ENCODE measurements around the gene ATP1A2. TPM values are rescaled to one million over a fixed set of nuclear protein-coding genes. Genes with fewer than 3 reads are reported as not detected.

Gene ATP1A2
- not detected in 2 replicates for total RNA-seq

GRCh38 chr1:160115545-160116282 is at the start of gene ATP1A2:
Gene ATP1A2 (plus strand): TSS chr1:160115759. CDS start chr1:160115862, 103 bp downstream.
- no peak for DNase-seq

GRCh38 chr1:160066829-160067745 is 48.5 kb upstream of the ATP1A2 start:
- no peak for DNase-seq

- DNase-seq: no peak
Measured at GRCh38 chr1:160068225-160068624, 47.3 kb upstream of the ATP1A2 start.

- DNase-seq: no peak
Measured at GRCh38 chr1:160069460-160070231, 45.9 kb upstream of the ATP1A2 start, which contains the start of gene KCNJ10. Gene KCNJ10 (minus strand): TSS chr1:160070160. CDS start chr1:160042532, 27,628 bp downstream.

- DNase-seq: peak; percentile 62
Measured at GRCh38 chr1:160070243-160071163, 45.1 kb upstream of the ATP1A2 start.

- no peak for DNase-seq
Measured at GRCh38 chr1:160071289-160071688, 44.3 kb upstream of the ATP1A2 start.

GRCh38 chr1:160074865-160075264 is 40.7 kb upstream of the ATP1A2 start:
- DNase-seq: no peak

GRCh38 chr1:160075836-160076235 is 39.7 kb upstream of the ATP1A2 start:
- no peak for DNase-seq

GRCh38 chr1:160076295-160076694 is 39.3 kb upstream of the ATP1A2 start:
- no peak for DNase-seq

- DNase-seq: no peak
Measured at GRCh38 chr1:160077486-160077885, 38.1 kb upstream of the ATP1A2 start.

GRCh38 chr1:160078512-160079195 is 36.9 kb upstream of the ATP1A2 start:
- peak; percentile 46 for DNase-seq

GRCh38 chr1:160079448-160079847 is 36.1 kb upstream of the ATP1A2 start:
- no peak for DNase-seq

GRCh38 chr1:160080381-160081100 is 35.0 kb upstream of the ATP1A2 start:
- no peak for DNase-seq

GRCh38 chr1:160081261-160081936 is 34.2 kb upstream of the ATP1A2 start, which contains the start of gene KCNJ9:
Gene KCNJ9 (plus strand): TSS chr1:160081538. CDS start chr1:160084031, 2,493 bp downstream.
- DNase-seq: no peak

GRCh38 chr1:160082487-160082886 is 33.1 kb upstream of the ATP1A2 start:
- DNase-seq: no peak

GRCh38 chr1:160082926-160083325 is 32.6 kb upstream of the ATP1A2 start:
- no peak for DNase-seq

GRCh38 chr1:160083968-160084770 is 31.4 kb upstream of the ATP1A2 start:
- peak; percentile 64 for DNase-seq

GRCh38 chr1:160084771-160085321 is 30.7 kb upstream of the ATP1A2 start:
- DNase-seq: no peak
